GM12891 (cell line): ENCODE measurements around the gene TOP1.

ENCODE experiments used
- POLR2A ChIP-seq: IDR thresholded peaks from 2 replicates; pipeline ENCODE4 v1.6.1; 2011; ENCODE audit warnings: low read depth, low read length, control low read depth
- POLR2AphosphoS5 ChIP-seq: IDR thresholded peaks from 2 replicates; pipeline ENCODE4 v1.6.1; 2011; ENCODE audit warnings: low read depth, low read length, control low read depth
- SPI1 ChIP-seq: IDR thresholded peaks from 2 replicates; pipeline ENCODE4 v1.6.1; 2011; ENCODE audit warnings: low read depth, low read length, control low read depth

DNA sequence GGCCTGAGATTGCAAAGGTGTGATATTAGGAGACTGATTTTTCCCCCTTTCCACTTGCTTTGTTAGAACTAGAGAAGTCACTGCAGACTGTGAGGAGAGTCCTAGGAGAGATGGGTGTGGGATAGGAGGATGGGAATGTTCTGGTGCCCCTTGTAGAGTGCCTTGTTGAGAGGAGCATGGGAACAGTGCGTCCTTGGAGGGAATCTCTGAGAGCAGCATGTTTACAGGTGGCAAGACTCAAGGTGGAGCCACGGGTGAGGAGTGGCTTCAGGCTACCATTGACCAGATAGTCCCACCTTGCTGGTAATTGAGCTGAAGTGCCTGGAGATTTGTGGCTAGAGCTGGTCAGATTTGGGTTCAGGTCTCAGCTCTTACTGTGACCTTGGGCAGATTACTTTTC, 114.7 kb downstream of the TOP1 start:
- no peak for TF ChIP-seq POLR2A
- no peak for TF ChIP-seq POLR2AphosphoS5
- TF ChIP-seq SPI1 = no peak
